ENCODE measurements around the gene NUAK2.

- no peak for TF ChIP-seq CTCF (IDR thresholded peaks at IDR 0.05; ENCODE audit: insufficient read depth, low read length, poor library complexity, severe bottlenecking)
- no peak for TF ChIP-seq EZH2phosphoT487 (conservative IDR thresholded peaks at IDR 0.05; ENCODE audit: low read length)
Observed at GRCh38 chr1:205294934-205295333, 26.6 kb downstream of the NUAK2 start.

All from SU-DHL-6 (cell line).